Measurements from ENCODE around the gene KLKB1. TPM values are rescaled to one million over a fixed set of nuclear protein-coding genes. Genes with fewer than 3 reads are reported as not detected.

KLKB1 gene
- total RNA-seq, 1 donor from 2014 or later = not detected

GRCh38 chr4:186205156-186205555, 22.2 kb upstream of the KLKB1 start:
- no peaks in the 10 kb centered on the region for H3K27me3 ChIP-seq
- TF ChIP-seq CTCF (IDR thresholded peaks at IDR 0.05) = no peak
- no peaks in the 10 kb centered on the region for H3K4me1 ChIP-seq
- no peak overlapping the region for H3K4me3 ChIP-seq
- no peak overlapping the region for H3K27ac ChIP-seq
- DNase-seq (ENCODE audit: low spot score in 2 of 2) = no peak
- H3K36me3 ChIP-seq = peaks cover 13 to 14% of the 10 kb centered on the region in 2 donors
- intact Hi-C loops (cut with DNase I) = no loop called here
- H3K9me3 ChIP-seq = no peaks in the 10 kb centered on the region

DNA sequence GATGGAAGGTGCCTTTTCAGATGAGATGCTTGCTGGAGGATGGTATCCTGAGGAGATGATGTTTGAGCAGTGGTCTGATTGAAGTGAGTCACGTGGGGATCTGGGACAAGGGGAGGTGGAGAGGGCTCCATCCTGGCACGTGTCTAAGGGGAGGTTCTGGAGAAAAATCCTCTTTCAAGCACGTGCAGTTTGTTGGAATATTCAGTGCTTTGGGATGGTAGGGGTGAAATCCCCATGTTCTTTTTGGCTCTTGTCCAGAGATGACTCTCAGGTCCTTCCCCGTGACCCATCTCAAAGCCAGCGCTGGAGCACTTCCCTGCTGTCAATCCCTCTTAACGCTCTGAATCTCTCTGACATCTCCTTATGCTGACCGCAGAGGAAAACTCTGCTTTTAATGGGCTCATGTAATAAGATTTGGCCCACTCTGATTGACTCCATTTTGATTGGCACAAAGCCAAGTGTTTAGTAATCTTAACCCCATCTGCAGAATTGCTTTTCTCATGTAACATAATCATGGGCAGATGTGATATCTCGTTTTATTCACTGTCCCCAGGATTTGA, 10.8 kb upstream of the KLKB1 start:
- Histone ChIP-seq H3K4me1 (no peaks in the 10 kb centered on the region), H3K27ac (no peak overlapping the region), H3K36me3 (no peaks in the 10 kb centered on the region), H3K27me3 (no peaks in the 10 kb centered on the region), H3K4me3 (no peak overlapping the region), H3K9me3 (no peaks in the 10 kb centered on the region)
- DNase-seq (ENCODE audit: low spot score in 2 of 2) = no peak
- TF ChIP-seq CTCF (IDR thresholded peaks at IDR 0.05) = no peak
- intact Hi-C loops (cut with DNase I) = no loop called here

- H3K27ac ChIP-seq = no peak overlapping the region
- no peak for DNase-seq (ENCODE audit: low spot score in 2 of 2)
- no peak overlapping the region for H3K4me3 ChIP-seq
- H3K9me3 ChIP-seq = no peaks in the 10 kb centered on the region
- H3K36me3 ChIP-seq = no peaks in the 10 kb centered on the region
- H3K27me3 ChIP-seq = no peaks in the 10 kb centered on the region
- TF ChIP-seq CTCF (IDR thresholded peaks at IDR 0.05) = no peak
- H3K4me1 ChIP-seq = no peaks in the 10 kb centered on the region
- intact Hi-C loops (cut with DNase I) = no loop called here
Observed at GRCh38 chr4:186217733-186218293, 9.5 kb upstream of the KLKB1 start.

DNA sequence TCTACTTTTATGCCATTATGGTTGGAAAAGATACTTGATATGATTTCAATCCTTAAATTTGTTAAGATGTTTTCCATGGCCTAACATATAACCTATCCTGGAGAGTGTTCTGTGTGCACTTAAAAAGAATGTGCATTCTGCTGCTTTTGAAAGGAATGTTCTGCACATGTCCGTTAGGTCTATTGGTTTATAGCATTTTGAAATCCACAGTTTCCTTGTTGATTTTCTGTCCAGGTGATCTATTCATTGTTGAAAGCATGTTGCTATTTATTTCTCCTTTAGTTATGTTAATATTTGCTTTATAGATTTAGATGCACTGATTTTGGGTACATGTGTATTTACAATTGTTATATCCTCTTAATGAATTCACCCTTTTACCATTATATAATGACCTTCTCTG, 5.7 kb upstream of the KLKB1 start:
- no peak for DNase-seq (ENCODE audit: low spot score in 2 of 2)
- Histone ChIP-seq H3K4me1 (no peaks in the 10 kb centered on the region), H3K27me3 (no peaks in the 10 kb centered on the region), H3K9me3 (peaks cover 3 to 14% of the 10 kb centered on the region in 2 donors), H3K27ac (no peak overlapping the region), H3K4me3 (no peak overlapping the region), H3K36me3 (no peaks in the 10 kb centered on the region)
- TF ChIP-seq CTCF (IDR thresholded peaks at IDR 0.05) = no peak
- intact Hi-C loops (cut with DNase I) = no loop called here

GRCh38 chr4:186225848-186226247, 1.5 kb upstream of the KLKB1 start:
- no peak for DNase-seq (ENCODE audit: low spot score in 2 of 2)
- H3K36me3 ChIP-seq = no peaks in the 10 kb centered on the region
- intact Hi-C loops (cut with DNase I) = no loop called here
- H3K27ac ChIP-seq = no peak overlapping the region
- no peak for TF ChIP-seq CTCF (IDR thresholded peaks at IDR 0.05)
- peaks cover 3 to 15% of the 10 kb centered on the region in 2 donors for H3K9me3 ChIP-seq
- no peak overlapping the region for H3K4me3 ChIP-seq
- no peaks in the 10 kb centered on the region for H3K4me1 ChIP-seq
- no peaks in the 10 kb centered on the region for H3K27me3 ChIP-seq

Data from ascending aorta (tissue), 2 donors.